Calu3 (cell line): ENCODE data around the gene PTGR1. TPM values are rescaled to one million over a fixed set of nuclear protein-coding genes. Genes with fewer than 3 reads are reported as not detected.

ENCODE experiments used
- BruUV-seq: library from RNA; stranded (reverse); fragments of 400-500 nt; replicated peaks from 2 replicates; lab custom pipeline; 2021; lab: Mats Ljungman, UMichigan
- CTCF ChIA-PET: fragments of 300-600 bp; sonication (Branson Sonifier 250); formaldehyde crosslinking; loops from one replicate; lab custom pipeline; 2022; ENCODE audit warnings: antibody characterized with exemption; lab: Charles Lee
- DNase-seq: peaks from one replicate; pipeline ENCODE4 v3.0.0; 2022
- H3K27ac Mint-ChIP-seq: one replicate; pipeline ENCODE4 v1.8.0; 2022; ENCODE audit warnings: mixed read lengths; ENCODE audit not compliant: unreplicated experiment
- H3K27me3 Mint-ChIP-seq: one replicate; pipeline ENCODE4 v1.8.0; 2022; ENCODE audit warnings: mixed read lengths; ENCODE audit not compliant: unreplicated experiment
- H3K36me3 Mint-ChIP-seq: one replicate; pipeline ENCODE4 v1.8.0; 2022; ENCODE audit warnings: mild to moderate bottlenecking, moderate library complexity, mixed read lengths; ENCODE audit not compliant: insufficient read depth, unreplicated experiment
- H3K4me1 Mint-ChIP-seq: one replicate; pipeline ENCODE4 v1.8.0; 2022; ENCODE audit warnings: mild to moderate bottlenecking, low read depth, mixed read lengths; ENCODE audit not compliant: unreplicated experiment
- H3K4me3 Mint-ChIP-seq: one replicate; pipeline ENCODE4 v1.8.0; 2022; ENCODE audit warnings: mild to moderate bottlenecking, low read depth, moderate library complexity, mixed read lengths; ENCODE audit not compliant: unreplicated experiment
- H3K9me3 Mint-ChIP-seq: one replicate; pipeline ENCODE4 v1.8.0; 2022; ENCODE audit warnings: low read depth, mixed read lengths; ENCODE audit not compliant: unreplicated experiment
- intact Hi-C: fragments of 100-400 bp; cut with micrococcal nuclease; formaldehyde crosslinking; loops from one replicate; pipeline ENCODE4 v1.10.0; 2022; ENCODE audit not compliant: unreplicated experiment
- total RNA-seq: library from RNA; stranded (reverse); gene quantifications from 2 replicates; pipeline ENCODE4 v1.2.3, GENCODE V29; 2022
- TF ChIP-seq, protein P1 (sequence below): fragments of 200-600 bp; IDR thresholded peaks from one replicate; pipeline ENCODE4 v1.8.0; 2022; ENCODE audit warnings: antibody characterized with exemption; ENCODE audit not compliant: unreplicated experiment

The PTGR1 gene
- total RNA-seq, 1 experiment from 2014 or later = 24.2 TPM

DNA sequence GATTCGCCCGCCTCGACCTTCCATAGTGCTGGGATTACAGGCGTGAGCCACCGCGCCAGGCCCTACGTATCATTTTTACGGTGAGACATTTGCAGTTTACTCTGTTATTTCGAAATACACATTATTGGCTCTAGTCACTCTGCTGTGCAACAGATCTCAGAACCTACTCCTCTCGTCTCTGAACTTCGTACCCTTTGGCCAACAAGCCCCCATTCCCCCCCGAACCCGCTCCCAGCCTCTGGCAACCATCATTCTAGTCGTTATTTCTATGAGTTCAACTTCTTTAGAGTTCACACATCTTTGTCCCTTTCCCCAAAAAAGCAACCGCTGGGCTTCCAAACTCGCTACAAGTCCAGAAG lies 735 bp downstream of the PTGR1 start:
- Mint-ChIP-seq H3K27me3 (no peaks in the 10 kb centered on the region), H3K4me1 (peaks cover 20% of the 10 kb centered on the region), H3K27ac (peak overlapping the region; percentile 91), H3K9me3 (no peaks in the 10 kb centered on the region), H3K36me3 (peaks cover 28% of the 10 kb centered on the region), H3K4me3 (peak overlapping the region; percentile 93)
- TF ChIP-seq, protein P1, sequence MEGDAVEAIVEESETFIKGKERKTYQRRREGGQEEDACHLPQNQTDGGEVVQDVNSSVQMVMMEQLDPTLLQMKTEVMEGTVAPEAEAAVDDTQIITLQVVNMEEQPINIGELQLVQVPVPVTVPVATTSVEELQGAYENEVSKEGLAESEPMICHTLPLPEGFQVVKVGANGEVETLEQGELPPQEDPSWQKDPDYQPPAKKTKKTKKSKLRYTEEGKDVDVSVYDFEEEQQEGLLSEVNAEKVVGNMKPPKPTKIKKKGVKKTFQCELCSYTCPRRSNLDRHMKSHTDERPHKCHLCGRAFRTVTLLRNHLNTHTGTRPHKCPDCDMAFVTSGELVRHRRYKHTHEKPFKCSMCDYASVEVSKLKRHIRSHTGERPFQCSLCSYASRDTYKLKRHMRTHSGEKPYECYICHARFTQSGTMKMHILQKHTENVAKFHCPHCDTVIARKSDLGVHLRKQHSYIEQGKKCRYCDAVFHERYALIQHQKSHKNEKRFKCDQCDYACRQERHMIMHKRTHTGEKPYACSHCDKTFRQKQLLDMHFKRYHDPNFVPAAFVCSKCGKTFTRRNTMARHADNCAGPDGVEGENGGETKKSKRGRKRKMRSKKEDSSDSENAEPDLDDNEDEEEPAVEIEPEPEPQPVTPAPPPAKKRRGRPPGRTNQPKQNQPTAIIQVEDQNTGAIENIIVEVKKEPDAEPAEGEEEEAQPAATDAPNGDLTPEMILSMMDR = no peak
- intact Hi-C loops = loop anchor here (1.0 to 5.0 kb wide), 3 partner anchors 24 to 94 kb away; no protein-coding TSS in a partner anchor
- CTCF ChIA-PET = interaction anchor here (0.6 to 2.2 kb wide), 5 partner anchors 23 to 960 kb away, joined by 3 to 43 read pairs (median 4); no protein-coding TSS in a partner anchor
- no peak for DNase-seq
- BruUV-seq = TSS peak; percentile 42

DNA sequence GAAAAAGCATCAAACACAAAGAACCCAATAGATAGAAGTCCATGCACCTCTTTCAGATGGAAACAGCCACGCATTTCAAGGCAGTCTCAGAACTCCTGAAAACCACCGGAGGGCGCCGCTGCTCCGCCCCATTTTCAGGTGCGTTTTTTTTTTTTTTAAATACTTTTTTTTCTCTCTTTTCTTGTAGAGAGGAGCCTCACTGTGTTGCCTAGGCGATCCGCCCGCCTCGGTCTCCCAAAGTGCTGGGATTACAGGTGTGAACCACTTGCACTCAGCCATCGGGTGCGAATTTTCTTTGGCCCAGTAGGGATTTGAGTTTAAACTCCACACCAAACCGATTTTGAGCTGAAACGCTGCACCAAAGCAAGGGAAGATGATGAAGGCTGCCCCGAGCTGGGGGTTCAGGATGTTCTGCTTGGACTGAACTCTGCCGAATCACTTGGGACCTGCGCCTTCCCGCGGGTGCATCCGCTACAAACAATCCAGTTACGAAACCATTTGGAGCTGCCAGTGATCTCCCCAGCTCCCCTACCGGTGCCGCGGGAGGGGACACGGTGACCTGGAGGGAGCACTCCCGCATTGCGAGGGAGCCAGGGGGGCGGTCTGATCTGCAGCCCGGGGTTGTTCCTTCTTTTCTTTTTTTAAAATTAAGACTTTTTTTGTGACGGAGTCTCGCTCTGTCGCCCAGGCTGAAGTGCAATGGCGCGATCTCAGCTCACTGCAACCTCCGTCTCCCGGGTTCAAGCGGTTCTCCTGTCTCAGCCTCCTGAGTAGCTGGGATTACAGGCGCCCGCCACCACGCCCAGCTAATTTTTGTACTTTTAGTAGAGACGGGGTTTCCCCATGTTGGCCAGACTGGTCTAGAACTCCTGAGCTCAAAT lies 1.4 kb downstream of the PTGR1 start:
- CTCF ChIA-PET = interaction anchor here (0.6 to 2.2 kb wide), 5 partner anchors 23 to 959 kb away, joined by 3 to 43 read pairs (median 4); no protein-coding TSS in a partner anchor
- intact Hi-C loops = loop anchor here (1.0 to 5.0 kb wide), 3 partner anchors 24 to 94 kb away; no protein-coding TSS in a partner anchor
- Mint-ChIP-seq H3K9me3 (no peaks in the 10 kb centered on the region), H3K27me3 (no peaks in the 10 kb centered on the region), H3K36me3 (peaks cover 31% of the 10 kb centered on the region), H3K27ac (peak overlapping the region; percentile 91), H3K4me3 (peak overlapping the region; percentile 93), H3K4me1 (peaks cover 19% of the 10 kb centered on the region)
- peak; percentile 60 for DNase-seq
- no TSS peak for BruUV-seq
- TF ChIP-seq, protein P1 = peak; percentile 44

- CTCF ChIA-PET = no interaction called here
- Mint-ChIP-seq H3K9me3 (no peaks in the 10 kb centered on the region), H3K36me3 (peaks cover 4% of the 10 kb centered on the region), H3K4me3 (no peak overlapping the region), H3K4me1 (no peaks in the 10 kb centered on the region), H3K27me3 (no peaks in the 10 kb centered on the region), H3K27ac (no peak overlapping the region)
- TF ChIP-seq, protein P1 = no peak
- no peak for DNase-seq
- BruUV-seq = no TSS peak
- intact Hi-C loops = no loop called here
These were observed 10.6 kb downstream of the PTGR1 start for GRCh38 chr9:111588846-111589245.

GRCh38 chr9:111586378-111586777 lies 13.1 kb downstream of the PTGR1 start:
- Mint-ChIP-seq H3K27ac (no peak overlapping the region), H3K9me3 (no peaks in the 10 kb centered on the region), H3K36me3 (no peaks in the 10 kb centered on the region), H3K4me1 (no peaks in the 10 kb centered on the region), H3K4me3 (no peak overlapping the region), H3K27me3 (no peaks in the 10 kb centered on the region)
- intact Hi-C loops = no loop called here
- CTCF ChIA-PET = no interaction called here
- BruUV-seq = no TSS peak
- no peak for DNase-seq
- TF ChIP-seq, protein P1 = no peak
